GM20000 (cell line): ENCODE results near the gene ZNF420.
"Not testable (repeated sequence)": the region's sequence is repeated elsewhere in the genome, so short reads cannot be mapped to it uniquely, and the experiment has no call there.

ENCODE experiments used
- DNase-seq: peaks from one replicate; pipeline ENCODE4 v3.0.0; 2012; ENCODE audit warnings: low spot score
- CTCF ChIP-seq: IDR thresholded peaks from 2 replicates; pipeline ENCODE4 v1.5.1; 2012; ENCODE audit warnings: mild to moderate bottlenecking, control low read depth; ENCODE audit errors: extremely low read depth, missing control alignments

The ZNF420 gene

DNA sequence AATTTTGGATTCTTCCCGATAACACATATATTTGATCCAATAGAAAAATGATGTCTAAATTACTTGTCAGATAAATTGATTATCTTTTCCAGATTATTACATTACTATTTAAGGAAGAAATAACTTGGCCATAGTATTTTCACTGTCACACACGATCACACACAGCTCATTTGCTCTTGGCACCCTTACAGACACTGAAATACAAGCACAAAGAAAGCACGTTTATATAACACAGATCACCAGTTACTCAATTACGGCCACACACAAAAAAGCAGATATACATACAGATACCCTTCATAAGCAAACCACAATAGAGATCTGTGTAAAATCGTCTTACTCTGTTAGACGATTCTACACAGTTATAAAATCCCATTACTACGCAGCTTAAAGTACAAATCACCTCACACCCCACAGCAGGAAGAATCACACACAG is 716 bp upstream of the ZNF420 start:
- DNase-seq = no peak
- TF ChIP-seq CTCF = no peak

DNA sequence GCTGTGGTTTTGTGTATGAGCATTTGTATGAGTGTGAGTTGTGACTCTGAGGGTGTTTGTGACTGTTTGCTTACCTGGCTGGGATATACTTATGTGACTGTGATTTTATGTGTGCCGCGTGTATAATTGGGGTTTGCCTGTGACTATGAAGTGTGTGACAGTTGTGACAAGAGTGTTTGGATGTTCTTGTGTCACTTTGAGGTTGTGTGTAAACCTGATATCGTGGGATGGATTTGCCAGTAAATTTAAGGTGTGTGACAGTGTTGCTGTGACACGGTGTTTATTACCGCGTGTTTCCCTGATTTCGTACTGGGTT is 442 bp downstream of the ZNF420 start:
- TF ChIP-seq CTCF = no peak
- no peak for DNase-seq

- no peak for DNase-seq
- no peak for TF ChIP-seq CTCF
These were observed 1.0 kb downstream of the ZNF420 start for GRCh38 chr19:37079238-37079637.

DNA sequence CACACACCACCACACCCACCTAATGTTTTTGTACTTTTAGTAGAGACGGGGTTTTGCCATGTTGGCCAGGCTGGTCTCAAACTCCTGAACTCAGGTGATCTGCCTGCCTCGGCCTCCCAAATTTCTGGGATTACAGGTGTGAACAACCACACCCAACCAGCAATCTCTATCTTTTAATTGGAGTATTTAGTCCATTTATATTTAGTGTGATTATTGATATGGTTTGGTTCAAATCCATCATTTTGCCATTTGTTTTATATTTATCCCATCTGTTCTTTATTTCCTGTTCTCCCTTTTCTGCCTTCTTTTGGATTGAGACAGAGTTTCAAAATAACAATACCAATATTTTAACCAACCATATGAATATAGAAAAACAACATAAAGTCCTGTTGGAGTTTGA is 4.1 kb downstream of the ZNF420 start:
- TF ChIP-seq CTCF = no peak
- DNase-seq = no peak

DNA sequence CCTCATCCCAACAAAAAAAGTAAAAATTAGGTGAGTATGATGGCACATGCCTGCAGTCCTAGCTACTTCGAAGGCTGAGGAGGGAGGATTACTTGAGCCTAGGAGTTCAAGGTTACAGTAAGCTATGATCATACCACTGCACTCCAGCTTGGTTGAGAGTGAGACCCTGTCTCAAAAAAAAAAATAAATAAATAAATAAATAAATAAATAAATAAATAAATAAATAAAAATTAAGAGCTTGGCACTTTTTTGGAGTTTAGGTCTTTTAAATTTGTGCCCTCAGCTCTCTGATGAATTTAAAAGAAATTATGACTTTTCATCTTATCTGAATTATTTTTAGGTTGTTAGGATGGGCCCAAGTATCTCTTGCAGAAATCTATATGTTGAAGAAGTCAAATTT is 8.9 kb downstream of the ZNF420 start:
- no peak for TF ChIP-seq CTCF
- no peak for DNase-seq

DNA sequence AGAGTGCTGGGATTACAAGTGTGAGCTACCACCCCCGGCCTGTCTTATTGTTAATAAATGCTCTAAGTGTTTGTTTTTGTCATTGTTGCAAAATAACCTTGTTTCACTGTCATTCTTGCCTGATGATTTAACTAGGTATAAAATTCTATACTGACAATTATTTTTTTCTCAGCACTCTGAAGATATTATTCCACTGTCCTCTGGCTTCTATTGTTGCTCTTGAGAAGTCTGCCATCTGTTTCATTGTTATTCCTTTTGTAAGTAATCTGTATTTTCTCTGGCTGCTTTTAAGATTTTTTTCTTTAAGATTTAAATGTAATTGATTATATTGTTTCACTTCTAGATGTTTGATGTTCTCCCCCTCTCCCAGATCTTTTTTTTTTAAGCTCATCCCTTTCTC is 17.6 kb downstream of the ZNF420 start:
- no peak for DNase-seq
- no peak for TF ChIP-seq CTCF

DNA sequence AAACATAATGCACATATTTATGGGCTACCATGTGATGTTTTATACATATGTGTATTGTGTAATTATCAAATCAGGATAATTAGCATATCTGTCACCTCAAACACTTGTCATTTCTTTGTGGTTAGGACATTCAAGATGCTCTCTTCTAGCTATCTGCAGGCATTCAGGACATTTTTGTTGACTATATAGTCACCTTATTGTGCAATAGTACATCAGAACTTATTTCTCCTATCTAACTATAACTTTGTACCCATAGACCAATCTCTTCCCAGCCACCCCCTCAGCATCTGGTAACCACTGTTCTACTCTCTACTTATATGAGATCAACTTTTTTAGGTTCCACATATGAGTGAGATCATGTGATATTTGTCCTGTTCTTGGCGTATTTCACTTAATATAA is 20.3 kb downstream of the ZNF420 start:
- TF ChIP-seq CTCF = no peak
- no peak for DNase-seq

GRCh38 chr19:37104135-37104534 is 25.9 kb downstream of the ZNF420 start:
- not testable (repeated sequence) for DNase-seq

DNA sequence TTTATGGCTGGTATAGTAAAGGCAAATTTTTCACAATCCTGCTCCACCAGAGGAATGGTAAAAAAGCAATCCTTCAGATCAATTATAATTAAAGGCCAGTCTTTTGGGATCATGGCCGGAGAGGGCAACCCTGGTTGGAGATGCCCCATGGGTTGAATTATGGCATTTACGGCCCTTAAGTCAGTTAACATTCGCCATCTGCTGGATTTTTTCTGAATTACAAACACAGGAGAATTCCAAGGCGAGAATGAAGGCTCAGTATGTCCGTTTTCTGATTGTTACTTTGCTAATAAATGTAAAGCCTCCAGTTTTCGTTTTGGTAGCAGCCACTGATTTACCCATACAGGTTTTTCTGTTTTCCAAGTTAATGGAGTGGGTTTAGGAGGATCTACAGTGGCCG is 33.5 kb downstream of the ZNF420 start:
- not testable (repeated sequence) for DNase-seq
